ENCODE results near the gene CELF1.

Gene CELF1

DNA sequence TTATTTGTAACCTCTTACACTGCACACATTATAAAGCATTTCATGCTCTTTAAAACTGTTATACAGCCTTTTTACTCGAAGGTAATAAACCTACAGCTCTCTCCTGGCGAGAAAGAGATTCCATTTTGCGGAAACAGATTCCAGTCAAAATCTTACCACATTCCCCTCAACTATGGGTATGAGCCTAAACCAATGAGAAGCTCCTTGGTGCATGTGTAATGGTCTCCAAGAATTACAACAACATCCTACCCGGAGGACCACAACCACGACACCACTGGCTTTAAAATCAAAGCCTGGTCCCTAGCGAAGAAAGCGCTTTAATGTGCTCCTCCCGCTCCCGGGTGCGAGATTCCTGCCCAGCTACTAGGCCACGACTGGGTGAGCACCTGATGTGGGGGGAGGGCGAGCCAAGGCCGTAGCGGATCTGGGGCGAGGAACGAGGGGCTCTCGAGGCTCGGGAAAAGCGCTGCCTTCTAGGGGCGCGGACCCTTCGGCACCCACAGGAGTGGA lies 821 bp downstream of the CELF1 start:
- TF ChIP-seq TCF12 (IDR thresholded peaks at IDR 0.05; ENCODE audit: low read depth) (no peak), USF1 (IDR thresholded peaks at IDR 0.05) (no peak), ZBTB7A (IDR thresholded peaks at IDR 0.05; ENCODE audit: low read depth) (no peak), RAD21 (IDR thresholded peaks at IDR 0.05; ENCODE audit: low read depth) (no peak), EP300 (IDR thresholded peaks at IDR 0.05; ENCODE audit: borderline replicate concordance) (no peak), CREB1 (IDR thresholded peaks at IDR 0.05; ENCODE audit: low read depth) (no peak), CEBPB (IDR thresholded peaks at IDR 0.05) (no peak), TEAD4 (IDR thresholded peaks at IDR 0.05) (no peak), REST (IDR thresholded peaks at IDR 0.05; ENCODE audit: low read depth) (no peak), YY1 (IDR thresholded peaks at IDR 0.05; ENCODE audit: low read depth) (no peak), TAF1 (IDR thresholded peaks at IDR 0.05; ENCODE audit: low read depth) (no peak), NFIC (IDR thresholded peaks at IDR 0.05) (no peak), EGR1 (IDR thresholded peaks at IDR 0.05) (no peak), FOXM1 (IDR thresholded peaks at IDR 0.05; ENCODE audit: borderline replicate concordance, low read depth) (no peak)
- TF ChIP-seq, protein P1, sequence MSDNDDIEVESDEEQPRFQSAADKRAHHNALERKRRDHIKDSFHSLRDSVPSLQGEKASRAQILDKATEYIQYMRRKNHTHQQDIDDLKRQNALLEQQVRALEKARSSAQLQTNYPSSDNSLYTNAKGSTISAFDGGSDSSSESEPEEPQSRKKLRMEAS (IDR thresholded peaks at IDR 0.05): no peak; the same call in 1 of the 2 replicates

GRCh38 chr11:47551086-47551485 lies 1.8 kb downstream of the CELF1 start:
- TF ChIP-seq YY1 (IDR thresholded peaks at IDR 0.05; ENCODE audit: low read depth): no peak
- no peak for TF ChIP-seq RAD21 (IDR thresholded peaks at IDR 0.05; ENCODE audit: low read depth)
- TF ChIP-seq USF1 (IDR thresholded peaks at IDR 0.05): no peak
- no peak for TF ChIP-seq EP300 (IDR thresholded peaks at IDR 0.05; ENCODE audit: borderline replicate concordance)
- no peak for TF ChIP-seq NFIC (IDR thresholded peaks at IDR 0.05)
- no peak for TF ChIP-seq EGR1 (IDR thresholded peaks at IDR 0.05)
- TF ChIP-seq CEBPB (IDR thresholded peaks at IDR 0.05): no peak
- TF ChIP-seq ZBTB7A (IDR thresholded peaks at IDR 0.05; ENCODE audit: low read depth): no peak
- TF ChIP-seq, protein P1 (IDR thresholded peaks at IDR 0.05): no peak
- TF ChIP-seq CREB1 (IDR thresholded peaks at IDR 0.05; ENCODE audit: low read depth): no peak
- no peak for TF ChIP-seq FOXM1 (IDR thresholded peaks at IDR 0.05; ENCODE audit: borderline replicate concordance, low read depth)
- TF ChIP-seq TAF1 (IDR thresholded peaks at IDR 0.05; ENCODE audit: low read depth): no peak
- no peak for TF ChIP-seq TEAD4 (IDR thresholded peaks at IDR 0.05)
- no peak for TF ChIP-seq TCF12 (IDR thresholded peaks at IDR 0.05; ENCODE audit: low read depth)
- TF ChIP-seq REST (IDR thresholded peaks at IDR 0.05; ENCODE audit: low read depth): no peak

GRCh38 chr11:47550288-47551047 lies 2.5 kb downstream of the CELF1 start:
- TF ChIP-seq TEAD4 (IDR thresholded peaks at IDR 0.05) (no peak), EP300 (IDR thresholded peaks at IDR 0.05; ENCODE audit: borderline replicate concordance) (no peak), RAD21 (IDR thresholded peaks at IDR 0.05; ENCODE audit: low read depth) (no peak), USF1 (IDR thresholded peaks at IDR 0.05) (no peak), CEBPB (IDR thresholded peaks at IDR 0.05) (no peak), ZBTB7A (IDR thresholded peaks at IDR 0.05; ENCODE audit: low read depth) (no peak), CREB1 (IDR thresholded peaks at IDR 0.05; ENCODE audit: low read depth) (no peak), TCF12 (IDR thresholded peaks at IDR 0.05; ENCODE audit: low read depth) (no peak)

GRCh38 chr11:47545298-47545697 lies 7.6 kb downstream of the CELF1 start:
- no peak for TF ChIP-seq USF1 (IDR thresholded peaks at IDR 0.05)
- TF ChIP-seq, protein P1 (IDR thresholded peaks at IDR 0.05): no peak
- no peak for TF ChIP-seq ZBTB7A (IDR thresholded peaks at IDR 0.05; ENCODE audit: low read depth)
- TF ChIP-seq NFIC (IDR thresholded peaks at IDR 0.05): no peak
- no peak for TF ChIP-seq EP300 (IDR thresholded peaks at IDR 0.05; ENCODE audit: borderline replicate concordance)
- no peak for TF ChIP-seq CREB1 (IDR thresholded peaks at IDR 0.05; ENCODE audit: low read depth)
- no peak for TF ChIP-seq RAD21 (IDR thresholded peaks at IDR 0.05; ENCODE audit: low read depth)
- TF ChIP-seq TCF12 (IDR thresholded peaks at IDR 0.05; ENCODE audit: low read depth): no peak
- no peak for TF ChIP-seq TEAD4 (IDR thresholded peaks at IDR 0.05)
- TF ChIP-seq REST (IDR thresholded peaks at IDR 0.05; ENCODE audit: low read depth): no peak

All from Ishikawa (cell line).